ENCODE results near the gene FCSK. TPM values are rescaled to one million over a fixed set of nuclear protein-coding genes. Genes with fewer than 3 reads are reported as not detected.
A peak's percentile ranks its signal among the peaks of the same experiment; 100 is the strongest.

FCSK gene
- total and polyA plus RNA-seq, 10 of the 15 experiments (the other 5 are each of a cell fraction or from before 2014, with no cell fraction given), result 0.60 to 17.6 (median 7.4) TPM

- TF ChIP-seq, protein P1, sequence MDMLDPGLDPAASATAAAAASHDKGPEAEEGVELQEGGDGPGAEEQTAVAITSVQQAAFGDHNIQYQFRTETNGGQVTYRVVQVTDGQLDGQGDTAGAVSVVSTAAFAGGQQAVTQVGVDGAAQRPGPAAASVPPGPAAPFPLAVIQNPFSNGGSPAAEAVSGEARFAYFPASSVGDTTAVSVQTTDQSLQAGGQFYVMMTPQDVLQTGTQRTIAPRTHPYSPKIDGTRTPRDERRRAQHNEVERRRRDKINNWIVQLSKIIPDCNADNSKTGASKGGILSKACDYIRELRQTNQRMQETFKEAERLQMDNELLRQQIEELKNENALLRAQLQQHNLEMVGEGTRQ (IDR thresholded peaks at IDR 0.05; ENCODE audit: borderline replicate concordance, low read depth, low read length), result no peak
- no peak for TF ChIP-seq POLR2AphosphoS2 (IDR thresholded peaks at IDR 0.05; ENCODE audit: low read depth, low read length)
- TF ChIP-seq MYB (IDR thresholded peaks at IDR 0.05; ENCODE audit: borderline replicate concordance, low read depth, low read length), result no peak
- TF ChIP-seq MEF2B (IDR thresholded peaks at IDR 0.05; ENCODE audit: partially characterized antibody, poor library complexity, severe bottlenecking), result peak; percentile 89
- TF ChIP-seq BRCA1 (IDR thresholded peaks at IDR 0.05; ENCODE audit: low read depth, low read length), result no peak
- TF ChIP-seq ZNF24 (IDR thresholded peaks at IDR 0.05), result no peak
- no peak for TF ChIP-seq SIN3A (IDR thresholded peaks at IDR 0.05; ENCODE audit: low read depth, low read length)
- TF ChIP-seq TCF12 (IDR thresholded peaks at IDR 0.05; ENCODE audit: low read depth, low read length), result peak; percentile 55; the same call in 1 of the 2 replicates
- no peak for TF ChIP-seq E2F8 (IDR thresholded peaks at IDR 0.05; ENCODE audit: low read depth, partially characterized antibody)
- no peak for TF ChIP-seq ZBTB4 (CRISPR knock-in tag; IDR thresholded peaks at IDR 0.05)
- TF ChIP-seq, protein P2, sequence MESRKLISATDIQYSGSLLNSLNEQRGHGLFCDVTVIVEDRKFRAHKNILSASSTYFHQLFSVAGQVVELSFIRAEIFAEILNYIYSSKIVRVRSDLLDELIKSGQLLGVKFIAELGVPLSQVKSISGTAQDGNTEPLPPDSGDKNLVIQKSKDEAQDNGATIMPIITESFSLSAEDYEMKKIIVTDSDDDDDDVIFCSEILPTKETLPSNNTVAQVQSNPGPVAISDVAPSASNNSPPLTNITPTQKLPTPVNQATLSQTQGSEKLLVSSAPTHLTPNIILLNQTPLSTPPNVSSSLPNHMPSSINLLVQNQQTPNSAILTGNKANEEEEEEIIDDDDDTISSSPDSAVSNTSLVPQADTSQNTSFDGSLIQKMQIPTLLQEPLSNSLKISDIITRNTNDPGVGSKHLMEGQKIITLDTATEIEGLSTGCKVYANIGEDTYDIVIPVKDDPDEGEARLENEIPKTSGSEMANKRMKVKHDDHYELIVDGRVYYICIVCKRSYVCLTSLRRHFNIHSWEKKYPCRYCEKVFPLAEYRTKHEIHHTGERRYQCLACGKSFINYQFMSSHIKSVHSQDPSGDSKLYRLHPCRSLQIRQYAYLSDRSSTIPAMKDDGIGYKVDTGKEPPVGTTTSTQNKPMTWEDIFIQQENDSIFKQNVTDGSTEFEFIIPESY (IDR thresholded peaks at IDR 0.05), result no peak
- TF ChIP-seq FOXK2 (IDR thresholded peaks at IDR 0.05), result no peak
- TF ChIP-seq ZNF274 (IDR thresholded peaks at IDR 0.05; ENCODE audit: insufficient read depth, insufficient read length), result no peak
- TF ChIP-seq CEBPB (IDR thresholded peaks at IDR 0.05; ENCODE audit: borderline replicate concordance in 1 of 2, low read depth in 2 of 2, low read length in 2 of 2), result no peak
- no peak for TF ChIP-seq MXI1 (IDR thresholded peaks at IDR 0.05; ENCODE audit: low read depth, low read length)
- no peak for TF ChIP-seq NFYB (IDR thresholded peaks at IDR 0.05; ENCODE audit: insufficient read depth, low read depth, low read length)
- no peak for TF ChIP-seq USF1 (IDR thresholded peaks at IDR 0.05; ENCODE audit: borderline replicate concordance, extremely low read length, insufficient read depth, low read depth, low read length)
- no peak for TF ChIP-seq ELK1 (IDR thresholded peaks at IDR 0.05; ENCODE audit: low read depth, low read length)
- no peak for TF ChIP-seq WRNIP1 (IDR thresholded peaks at IDR 0.05; ENCODE audit: borderline replicate concordance, low read depth, low read length)
- no peak for TF ChIP-seq SMAD5 (IDR thresholded peaks at IDR 0.05; ENCODE audit: low read depth)
Observed at GRCh38 chr16:70483426-70483825, 29.0 kb downstream of the FCSK start (continued).
